LoVo (cell line): ENCODE data around the gene B4GALT5.

Source experiments
- DNase-seq: peaks from one replicate; pipeline ENCODE4 v3.0.0-alpha.2; 2016; ENCODE audit warnings: low spot score

Gene B4GALT5

DNA sequence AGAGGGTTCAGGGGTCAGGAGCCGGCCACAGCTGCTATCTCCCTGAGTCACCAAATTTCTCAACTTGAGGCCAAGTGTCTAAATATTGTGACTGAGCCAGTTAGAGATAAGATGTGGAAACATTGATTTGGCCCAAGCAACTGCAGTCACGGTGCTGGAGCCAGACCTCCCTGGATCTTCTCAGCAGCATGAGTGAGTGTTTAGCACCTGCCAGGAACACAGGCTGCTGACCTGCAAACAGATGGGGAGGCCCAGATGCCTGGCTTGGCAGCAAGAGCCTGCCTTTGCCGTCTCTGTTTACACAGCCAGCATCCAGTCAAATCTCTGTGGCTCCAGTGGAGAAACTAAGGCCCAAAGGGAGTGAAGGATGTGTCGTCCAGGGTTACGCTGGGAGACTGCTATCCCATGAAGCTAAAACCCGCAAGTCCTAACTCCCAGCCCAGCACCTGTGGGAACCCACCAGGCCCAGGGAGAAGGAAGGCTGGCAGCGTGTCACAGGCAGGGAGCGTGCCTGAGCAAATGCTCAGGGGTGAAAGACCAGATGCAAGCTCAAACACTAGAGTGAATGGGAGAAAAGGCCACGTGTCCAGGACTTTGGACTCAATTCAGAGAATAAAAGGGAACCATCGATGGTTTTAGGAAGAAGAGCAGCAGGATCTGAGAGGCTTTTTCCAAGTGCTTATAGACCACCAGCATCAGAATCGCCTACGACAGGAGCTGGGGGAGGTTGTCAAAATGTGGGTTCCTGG lies 129.8 kb downstream of the B4GALT5 start:
- DNase-seq: peak; percentile 44

DNA sequence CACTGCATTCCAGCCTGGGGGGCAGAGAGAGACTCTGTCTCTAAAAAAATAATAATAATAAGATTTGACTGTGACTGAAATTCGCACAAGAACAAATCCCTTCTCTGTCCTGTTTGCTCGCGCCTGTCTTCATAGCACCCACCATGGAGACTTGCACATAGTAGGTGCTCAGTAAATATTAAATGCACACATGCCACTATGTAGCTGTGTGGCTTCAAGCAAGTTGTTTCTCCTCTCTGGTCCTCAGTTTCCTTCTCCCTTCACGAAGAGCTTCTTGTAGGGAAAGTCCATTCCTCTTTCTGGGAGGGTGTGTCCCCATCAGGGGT lies 130.4 kb downstream of the B4GALT5 start:
- no peak for DNase-seq
